Adrenal gland (tissue), 12 donors: Measurements from ENCODE around the gene ADCY1. TPM values are rescaled to one million over a fixed set of nuclear protein-coding genes. Genes with fewer than 3 reads are reported as not detected.

Source experiments
- DNase-seq, 7 donors: peaks; one replicate each; pipeline ENCODE4 v3.0.0-alpha.2; 2019 to 2020
- H3K27ac ChIP-seq, 5 donors: fragments of 200-600 bp; sonication (generic) in 4 of 5; 1 replicate in 3 of 5; 2 replicates in 2 of 5; pipeline versions ENCODE4 v1.5.1 to v1.8.0; 2016 to 2020; ENCODE audit warnings: mild to moderate bottlenecking in 1 of 5
- H3K27me3 ChIP-seq: fragments of 200-600 bp; 2 replicates; pipeline ENCODE4 v1.8.0; 2021
- H3K36me3 ChIP-seq, 2 donors: fragments of 200-600 bp; replicated peaks in 1 of 2; 1 replicate in 1 of 2; 2 replicates in 1 of 2; pipeline versions ENCODE4 v1.5.1 to v1.8.0; 2018 to 2022
- H3K4me1 ChIP-seq, 2 donors: fragments of 200-600 bp; replicated peaks in 1 of 2; 1 replicate in 1 of 2; 2 replicates in 1 of 2; pipeline versions ENCODE4 v1.5.1 to v1.8.0; 2018 to 2021
- H3K4me3 ChIP-seq, 4 donors: fragments of 200-600 bp; sonication (generic) in 3 of 4; one replicate each; pipeline ENCODE4 v1.5.1; 2016 to 2018
- H3K9me3 ChIP-seq, 3 donors: fragments of 200-600 bp; sonication (generic) in 1 of 3; replicated peaks in 1 of 3; 1 replicate in 2 of 3; 2 replicates in 1 of 3; pipeline versions ENCODE4 v1.5.1 to v1.8.0; 2016 to 2021
- POLR2A ChIP-seq, 2 donors: fragments of 450-650 bp; IDR thresholded peaks; one replicate each; pipeline ENCODE4 v1.6.1; 2017; ENCODE audit warnings: antibody characterized with exemption in 2 of 2, mild to moderate bottlenecking in 2 of 2, moderate library complexity in 1 of 2
- WGBS, 4 donors: extraction: QIAGEN DNeasy Blood & Tissue Kit in 2 of 4; methylation state at CpG; one replicate each; pipeline versions ENCODE4 v1.1.5 to v1.1.7; 2013 to 2017; 5-methylcytosine and 5-hydroxymethylcytosine counted together
- intact Hi-C, 2 donors: fragments of 100-400 bp; cut with DNase I; formaldehyde crosslinking; loops; one replicate each; pipeline versions ENCODE4 v1.14.1 to v1.15.0; 2022 to 2023
- polyA plus RNA-seq, 3 donors: library from polyadenylated mRNA; stranded (reverse); fragments of 200-250 nt in 2 of 3; fragments of 350-450 nt in 1 of 3; fragmentation: Illumina TruSeq in 1 of 3; extraction: RNeasy Lipid Tissue Mini Kit (QIAGEN cat#74804) in 1 of 3; gene quantifications; one replicate each; pipeline ENCODE4 v1.2.3, GENCODE V29; 2013 to 2014
- total RNA-seq, 9 donors: library from RNA; depleted of rRNA in 4 of 9; stranded (reverse); fragments of >200 nt in 4 of 9; fragments of 120-200 nt in 1 of 9; fragmentation: NEBNext Ultra II Directional in 1 of 9; extraction: Animal tissue kit (Norgen Biotek cat#: 25700) in 1 of 9; gene quantifications; one replicate each; pipeline versions ENCODE4 v1.1.0 to v1.2.4, GENCODE V29; 2013 to 2023
- TF ChIP-seq, protein P1 (sequence below), 6 experiments: fragments of 450-650 bp in 4 of 6; fragments of 200-600 bp in 2 of 6; sonication (generic) in 1 of 6; IDR thresholded peaks; 1 replicate in 5 of 6; 2 replicates in 1 of 6; pipeline versions ENCODE4 v1.5.1 to v1.8.0; 2016 to 2021; ENCODE audit warnings: antibody characterized with exemption in 6 of 6, mild to moderate bottlenecking in 2 of 6, moderate library complexity in 1 of 6
- donor health status: healthy with polysubstance abuse.
- donor health status: Bipolar disorder and iron deficiency.
- donor health status: DM: yes; HTN: yes; CAD: no.
- donor health status: DM: no; HTN: no; CAD: no.
- donor health status: DM: no; HTN: no; CAD: no.
- donor health status: DM: yes; HTN: yes; CAD: no.

Gene ADCY1
- total and polyA plus RNA-seq, 12 donors = 0.88 to 9.5 (median 4.2) TPM

DNA sequence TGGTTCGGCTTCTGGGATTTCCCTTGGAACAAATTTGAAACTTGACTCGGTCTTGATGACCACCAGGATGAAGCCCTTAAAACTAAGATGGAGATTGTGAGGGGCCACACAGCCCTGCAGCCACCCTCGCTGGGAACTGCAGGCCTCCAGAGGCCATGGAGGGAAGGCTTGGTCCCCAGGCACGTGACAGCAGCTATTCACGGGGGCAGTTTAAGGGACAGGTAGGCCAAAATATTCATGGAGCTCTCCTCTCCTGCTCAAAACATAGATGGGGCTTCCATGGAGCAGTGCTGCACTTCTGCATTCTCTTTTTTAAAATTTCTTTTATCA, 137.0 kb downstream of the ADCY1 start:
- TF ChIP-seq, protein P1, sequence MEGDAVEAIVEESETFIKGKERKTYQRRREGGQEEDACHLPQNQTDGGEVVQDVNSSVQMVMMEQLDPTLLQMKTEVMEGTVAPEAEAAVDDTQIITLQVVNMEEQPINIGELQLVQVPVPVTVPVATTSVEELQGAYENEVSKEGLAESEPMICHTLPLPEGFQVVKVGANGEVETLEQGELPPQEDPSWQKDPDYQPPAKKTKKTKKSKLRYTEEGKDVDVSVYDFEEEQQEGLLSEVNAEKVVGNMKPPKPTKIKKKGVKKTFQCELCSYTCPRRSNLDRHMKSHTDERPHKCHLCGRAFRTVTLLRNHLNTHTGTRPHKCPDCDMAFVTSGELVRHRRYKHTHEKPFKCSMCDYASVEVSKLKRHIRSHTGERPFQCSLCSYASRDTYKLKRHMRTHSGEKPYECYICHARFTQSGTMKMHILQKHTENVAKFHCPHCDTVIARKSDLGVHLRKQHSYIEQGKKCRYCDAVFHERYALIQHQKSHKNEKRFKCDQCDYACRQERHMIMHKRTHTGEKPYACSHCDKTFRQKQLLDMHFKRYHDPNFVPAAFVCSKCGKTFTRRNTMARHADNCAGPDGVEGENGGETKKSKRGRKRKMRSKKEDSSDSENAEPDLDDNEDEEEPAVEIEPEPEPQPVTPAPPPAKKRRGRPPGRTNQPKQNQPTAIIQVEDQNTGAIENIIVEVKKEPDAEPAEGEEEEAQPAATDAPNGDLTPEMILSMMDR (IDR thresholded peaks at IDR 0.05) = no peak
- TF ChIP-seq POLR2A (IDR thresholded peaks at IDR 0.05) = no peak
- Histone ChIP-seq H3K4me1 (no peaks in the 10 kb centered on the region), H3K27ac (peak overlapping the region in 1 of 5 donors; percentile 42), H3K4me3 (no peak overlapping the region), H3K27me3 (no peaks in the 10 kb centered on the region), H3K36me3 (peaks cover 0 to 4% of the 10 kb centered on the region in 2 donors), H3K9me3 (no peaks in the 10 kb centered on the region)
- 91 to 100% (median 94%) methylated on average over 4 to 5 of the region's 5 CpGs for WGBS, 4 donors
- intact Hi-C loops = no loop called here
- DNase-seq = no peak

DNA sequence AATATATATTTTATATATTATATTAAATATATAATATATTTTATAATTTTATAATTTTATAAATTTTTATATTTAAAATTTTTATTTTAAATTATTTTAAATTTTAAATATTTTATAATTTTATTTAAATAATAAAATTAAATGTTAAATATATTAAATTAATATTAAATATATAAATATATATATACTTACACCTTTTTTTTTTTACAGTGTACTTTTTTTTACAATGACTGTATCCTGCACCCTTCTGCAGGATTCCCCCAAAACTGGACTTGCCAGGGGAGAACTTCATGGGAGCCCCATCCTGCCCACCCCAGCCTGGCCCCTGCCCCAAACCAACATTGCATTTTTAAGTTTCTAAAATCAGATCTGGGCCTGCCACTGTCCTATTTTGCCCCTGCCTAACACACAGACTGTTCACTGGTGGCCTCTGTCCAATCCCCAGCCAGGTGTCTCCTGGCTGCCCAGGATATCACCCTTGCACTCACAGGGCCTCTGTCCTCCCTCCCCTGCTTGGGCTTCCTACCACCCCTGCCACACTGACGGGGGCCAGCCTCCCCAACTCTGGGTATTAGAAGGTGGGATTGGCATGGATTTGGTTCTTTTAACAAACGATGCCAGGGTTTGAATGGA, 138.0 kb downstream of the ADCY1 start:
- TF ChIP-seq, protein P1 (IDR thresholded peaks at IDR 0.05) = no peak
- no peak for TF ChIP-seq POLR2A (IDR thresholded peaks at IDR 0.05)
- WGBS, 4 donors = 81 to 91% (median 90%) methylated on average over 2 of the region's 2 CpGs
- Histone ChIP-seq H3K9me3 (no peaks in the 10 kb centered on the region), H3K36me3 (peaks cover 0 to 4% of the 10 kb centered on the region in 2 donors), H3K4me1 (no peaks in the 10 kb centered on the region), H3K4me3 (no peak overlapping the region), H3K27me3 (no peaks in the 10 kb centered on the region), H3K27ac (no peak overlapping the region)
- intact Hi-C loops = no loop called here
- peak in 2 of 7 donors; percentile 16 to 28 for DNase-seq

DNA sequence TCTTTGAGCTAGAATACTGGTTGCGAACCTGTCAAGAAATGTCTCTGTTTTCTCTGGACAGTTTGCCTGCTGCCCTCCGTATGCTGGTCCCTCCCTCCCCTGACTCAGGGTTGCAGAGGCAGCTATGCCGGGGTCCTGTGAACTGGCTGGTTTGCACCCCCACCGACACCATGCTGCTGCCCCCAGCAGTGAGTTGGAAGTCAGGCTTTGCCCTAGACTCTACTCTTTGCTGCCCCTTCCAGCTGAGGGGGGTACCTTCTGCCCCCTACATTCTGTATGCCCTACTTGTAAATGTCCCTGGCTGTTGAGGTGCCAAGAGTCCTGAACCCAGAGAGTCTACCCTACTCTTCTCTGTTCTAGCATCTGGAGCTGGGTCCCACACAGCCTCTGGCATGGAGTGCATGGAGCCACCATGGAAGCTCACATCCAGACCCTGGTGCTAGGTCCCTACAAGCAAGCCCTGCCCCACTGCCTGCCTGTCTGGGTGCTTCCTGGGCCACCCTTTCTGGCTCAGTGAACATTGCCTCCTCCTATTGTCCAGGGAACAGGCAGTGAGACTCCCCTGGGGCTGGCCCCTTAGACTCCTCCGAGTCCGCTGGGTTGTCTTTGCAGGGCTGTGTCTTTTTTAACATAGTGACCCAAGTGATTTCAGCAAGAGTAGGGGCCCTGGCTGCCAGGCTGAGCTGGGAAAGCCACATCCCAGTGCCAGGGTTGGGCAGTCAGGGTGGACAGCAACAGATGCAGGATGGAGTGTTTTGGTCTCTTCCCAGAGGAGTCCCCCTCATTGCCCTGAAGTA, 138.9 kb downstream of the ADCY1 start:
- peaks cover 0 to 4% of the 10 kb centered on the region in 2 donors for H3K36me3 ChIP-seq
- peak in 2 of 7 donors; percentile 17 to 25 for DNase-seq
- WGBS, 4 donors = 94 to 98% (median 96%) methylated on average over 4 to 6 of the region's 6 CpGs
- peaks cover 0 to 4% of the 10 kb centered on the region in 2 donors for H3K4me1 ChIP-seq
- intact Hi-C loops = no loop called here
- H3K27me3 ChIP-seq = no peaks in the 10 kb centered on the region
- no peak overlapping the region for H3K4me3 ChIP-seq
- no peaks in the 10 kb centered on the region for H3K9me3 ChIP-seq
- no peak for TF ChIP-seq POLR2A (IDR thresholded peaks at IDR 0.05)
- TF ChIP-seq, protein P1 (IDR thresholded peaks at IDR 0.05) = no peak
- no peak overlapping the region for H3K27ac ChIP-seq

DNA sequence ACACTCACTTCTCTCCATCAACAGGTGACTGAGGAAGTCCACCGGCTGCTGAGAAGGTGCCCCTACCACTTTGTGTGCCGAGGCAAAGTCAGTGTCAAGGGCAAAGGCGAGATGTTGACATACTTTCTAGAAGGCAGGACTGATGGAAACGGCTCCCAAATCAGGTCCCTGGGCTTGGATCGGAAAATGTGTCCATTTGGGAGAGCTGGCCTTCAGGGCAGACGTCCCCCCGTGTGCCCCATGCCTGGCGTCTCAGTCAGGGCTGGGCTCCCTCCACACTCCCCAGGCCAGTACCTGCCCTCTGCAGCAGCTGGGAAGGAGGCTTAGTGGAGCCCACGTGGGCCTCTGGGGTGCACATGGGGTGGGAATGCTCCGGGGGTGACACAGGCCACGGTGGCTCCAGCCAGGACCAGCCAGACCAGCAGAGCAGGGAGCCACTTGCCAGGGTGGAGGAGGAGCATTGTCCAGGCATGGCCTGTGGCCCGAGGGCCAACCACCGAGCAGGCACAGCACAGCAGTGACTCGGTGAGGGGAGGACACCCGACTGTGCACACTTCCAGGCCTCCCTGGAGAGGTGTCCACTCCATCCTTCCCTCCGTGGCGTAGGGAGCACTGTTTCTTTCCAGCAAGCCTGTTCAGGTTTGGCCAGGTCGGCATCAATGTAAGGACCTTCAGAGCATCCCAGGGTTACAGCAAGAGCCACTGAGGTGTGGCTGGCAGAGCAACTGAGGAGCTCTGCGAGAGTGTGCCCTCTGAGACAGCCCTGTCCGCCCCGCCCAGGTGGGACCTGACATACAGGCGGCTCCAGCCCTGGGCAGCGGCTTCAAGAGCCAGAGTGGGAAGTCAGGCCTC, 139.7 kb downstream of the ADCY1 start:
- H3K27me3 ChIP-seq = no peaks in the 10 kb centered on the region
- H3K9me3 ChIP-seq = no peaks in the 10 kb centered on the region
- intact Hi-C loops = no loop called here
- H3K4me3 ChIP-seq = no peak overlapping the region
- TF ChIP-seq, protein P1 (IDR thresholded peaks at IDR 0.05) = no peak
- no peak for TF ChIP-seq POLR2A (IDR thresholded peaks at IDR 0.05)
- peak in 1 of 7 donors; percentile 17 for DNase-seq
- H3K4me1 ChIP-seq = peaks cover 0 to 4% of the 10 kb centered on the region in 2 donors
- H3K27ac ChIP-seq = no peak overlapping the region
- WGBS, 4 donors = 88 to 91% (median 89%) methylated on average over 3 to 23 of the region's 23 CpGs
- H3K36me3 ChIP-seq = no peaks in the 10 kb centered on the region
